Endothelial cell of hepatic sinusoid (primary cell): ENCODE results near the gene NCBP2.

Experiments used
- in situ Hi-C: cut with HindIII; loops from 2 replicates; pipeline ENCODE4 v1.10.0; 2017; ENCODE audit warnings: low sequenced_read_pairs

The NCBP2 gene

DNA sequence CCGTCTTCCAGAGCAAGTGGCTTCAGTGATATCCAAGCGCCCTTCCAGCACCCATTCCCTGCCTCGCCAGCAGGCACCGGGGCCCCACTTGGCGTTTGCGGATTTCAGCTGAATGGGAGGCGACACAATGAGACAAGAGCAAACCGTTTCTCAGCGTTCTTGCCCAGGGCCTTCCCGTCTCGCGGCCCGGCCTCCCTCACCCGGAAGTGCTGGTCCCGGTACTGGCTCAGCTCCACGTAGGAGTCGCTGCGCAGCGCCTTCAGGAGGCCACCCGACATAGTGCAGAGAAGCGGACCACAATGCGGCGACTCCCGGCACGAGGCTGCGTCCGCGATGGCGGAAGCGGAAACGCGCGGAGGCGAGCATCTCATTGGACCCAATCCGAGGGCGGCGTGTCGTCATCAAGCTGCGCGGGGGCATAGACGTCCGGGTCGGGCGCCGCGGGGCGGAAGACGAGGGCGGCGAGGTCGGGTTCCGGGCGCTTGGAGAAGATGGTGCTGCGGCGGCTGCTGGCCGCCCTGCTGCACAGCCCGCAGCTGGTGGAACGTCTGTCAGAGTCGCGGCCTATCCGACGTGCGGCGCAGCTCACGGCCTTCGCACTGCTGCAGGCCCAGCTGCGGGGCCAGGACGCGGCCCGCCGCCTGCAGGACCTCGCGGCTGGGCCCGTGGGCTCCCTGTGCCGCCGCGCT, at the start of gene NCBP2:
Gene NCBP2 (minus strand): TSS at position 303 of the 689 bp plus-strand sequence. CDS start 25 bp downstream, at position 278.
- in situ Hi-C loops: no loop called here

DNA sequence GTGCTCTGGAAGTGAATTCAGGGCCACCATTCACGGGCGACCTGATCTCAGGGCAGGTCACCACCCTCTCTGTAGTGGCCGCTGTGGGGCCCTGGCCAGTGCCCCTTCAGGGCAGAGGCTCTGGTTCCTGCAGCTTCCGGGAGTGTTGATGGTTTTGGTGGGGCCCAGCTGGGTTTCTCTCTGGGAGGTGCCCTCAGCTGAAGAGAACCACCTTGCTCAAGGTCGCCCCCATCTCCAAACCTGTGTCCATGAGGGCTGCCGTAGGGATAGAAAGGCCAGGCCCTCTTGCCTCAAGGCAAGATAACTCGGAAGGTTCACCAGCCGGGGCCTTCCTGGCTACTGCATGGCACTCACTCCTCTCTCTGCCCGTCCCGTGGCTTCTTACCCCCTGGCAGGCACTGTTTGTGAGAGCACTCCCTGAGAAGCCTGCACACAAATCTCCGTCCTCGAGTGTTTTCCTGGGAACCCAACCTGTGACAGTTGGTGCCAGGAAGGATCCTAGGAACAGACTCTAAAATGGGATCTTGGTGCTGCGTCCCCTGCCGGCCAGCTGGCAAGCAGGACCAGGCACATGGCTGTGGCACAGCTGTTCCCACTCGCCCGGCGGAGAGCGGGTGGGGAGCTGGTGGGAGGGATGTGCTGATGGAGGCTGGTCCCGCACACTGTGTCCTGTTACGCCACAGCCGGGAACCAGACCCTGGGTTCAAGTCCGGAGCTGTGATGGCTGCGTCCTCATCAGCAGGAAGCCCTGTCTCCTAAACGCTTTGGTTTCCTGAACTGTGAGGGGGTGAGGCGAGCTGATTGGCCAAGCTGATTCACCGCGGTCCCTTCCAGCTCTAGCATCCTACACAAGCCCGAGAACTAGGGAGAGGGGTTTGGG, 49.5 kb upstream of the NCBP2 start:
- in situ Hi-C loops: no loop called here

DNA sequence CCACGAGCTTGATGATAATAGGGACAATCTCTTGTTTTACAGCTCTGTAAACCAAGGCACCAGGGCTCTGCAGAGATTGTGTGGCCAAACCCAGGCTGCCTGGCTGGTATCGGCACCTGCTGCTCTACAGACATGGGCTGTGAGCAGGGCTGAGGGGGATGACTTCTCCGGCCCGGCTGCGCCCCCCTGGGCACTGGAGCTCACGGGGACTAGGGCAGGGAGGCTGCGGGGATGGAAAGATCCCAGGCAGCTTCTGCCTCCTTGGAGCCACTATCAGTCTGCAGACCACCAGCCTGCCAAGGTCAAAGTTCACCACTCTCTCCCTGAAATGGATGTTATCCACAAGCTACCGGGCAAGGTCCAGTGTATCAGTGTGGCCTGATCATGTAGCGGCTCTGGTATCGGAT, 48.3 kb upstream of the NCBP2 start:
- in situ Hi-C loops: no loop called here

DNA sequence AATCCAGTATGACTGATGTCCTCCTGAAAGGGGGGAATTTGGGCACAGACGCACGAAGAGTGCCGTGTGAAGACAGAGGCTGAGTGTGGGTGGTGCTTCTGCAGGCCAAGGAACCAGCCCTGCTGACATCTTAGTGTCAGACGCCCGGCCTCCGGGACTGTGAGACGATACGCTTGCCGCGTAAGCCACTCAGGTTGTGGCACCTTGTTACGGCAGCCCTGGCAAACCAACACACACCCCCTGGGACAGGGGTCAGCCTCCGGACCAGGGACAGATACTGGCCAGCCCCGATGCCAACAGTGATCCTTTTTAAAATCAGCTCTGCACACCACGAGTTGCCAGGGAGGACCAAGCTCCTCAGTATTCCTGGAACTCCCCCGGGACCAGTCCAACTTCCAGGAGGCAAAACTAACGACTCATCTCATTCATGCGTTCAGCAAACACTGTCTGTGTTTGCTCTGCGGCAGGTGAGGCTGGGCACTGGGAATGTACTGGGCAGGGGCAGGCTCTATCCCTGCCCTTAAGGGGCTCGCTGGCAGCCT, 47.5 kb upstream of the NCBP2 start:
- in situ Hi-C loops: loop anchor here (5.0 kb wide), 1 partner anchor 42 kb away; no protein-coding TSS in a partner anchor

DNA sequence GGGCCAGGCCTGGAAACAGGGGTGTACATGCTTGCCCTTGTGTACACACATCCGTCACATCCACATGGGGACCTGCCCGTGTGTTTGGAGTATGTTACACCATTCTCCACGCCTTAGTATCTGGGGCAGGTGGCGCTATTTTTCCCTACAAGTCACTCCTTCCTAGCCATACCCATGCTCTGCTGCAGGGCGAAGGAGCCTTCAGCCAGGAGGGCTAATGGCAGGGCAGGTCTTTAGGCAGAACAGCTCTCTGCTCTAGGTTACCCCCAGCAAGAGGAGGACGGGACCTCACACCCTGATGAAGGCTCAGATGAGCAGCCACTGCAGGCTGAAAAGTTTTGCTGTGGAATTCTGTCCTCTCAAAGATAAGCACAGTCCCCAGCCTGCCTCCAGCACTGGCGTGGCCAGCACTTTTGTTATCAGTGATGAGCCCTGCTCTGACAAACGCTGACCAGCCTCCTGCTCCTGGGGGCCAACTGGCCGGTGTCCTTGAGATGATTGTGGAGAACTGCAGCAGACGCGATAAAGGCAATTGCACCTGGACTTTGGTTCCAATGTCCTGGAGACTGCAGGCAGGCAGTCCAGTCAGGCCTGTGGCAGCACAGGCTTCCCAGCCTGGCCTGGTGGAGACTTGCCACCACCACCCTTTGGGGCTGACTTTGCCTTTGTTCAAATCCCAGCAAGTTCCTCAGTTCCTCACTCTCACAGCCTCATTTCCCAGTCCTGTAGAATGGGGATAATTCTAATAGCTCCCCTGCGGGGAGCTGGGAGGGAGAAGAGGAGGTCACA, 46.1 kb upstream of the NCBP2 start:
- in situ Hi-C loops: loop anchor here (5.0 kb wide), 1 partner anchor 41 kb away; no protein-coding TSS in a partner anchor

DNA sequence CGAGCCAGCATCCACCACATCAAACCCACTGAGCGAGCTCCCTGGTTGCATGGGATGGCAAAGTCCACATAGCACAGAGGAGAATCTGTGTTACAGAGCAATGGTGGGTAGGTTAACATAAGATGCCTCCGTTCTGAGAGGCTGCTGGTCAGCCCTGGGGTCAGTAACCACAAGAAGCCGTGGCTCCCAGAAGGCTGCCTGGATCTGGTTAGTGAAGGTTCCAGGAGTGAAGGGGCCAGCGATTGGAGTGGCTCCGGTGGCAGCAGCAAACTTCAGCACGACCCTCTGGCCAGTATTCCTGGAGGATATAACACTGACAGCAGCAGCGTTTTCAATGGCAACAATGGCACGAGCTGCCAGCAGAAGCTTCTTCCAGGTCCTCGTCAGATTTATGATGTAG, 44.7 kb upstream of the NCBP2 start:
- in situ Hi-C loops: loop anchor here (5.0 kb wide), 1 partner anchor 40 kb away; no protein-coding TSS in a partner anchor

DNA sequence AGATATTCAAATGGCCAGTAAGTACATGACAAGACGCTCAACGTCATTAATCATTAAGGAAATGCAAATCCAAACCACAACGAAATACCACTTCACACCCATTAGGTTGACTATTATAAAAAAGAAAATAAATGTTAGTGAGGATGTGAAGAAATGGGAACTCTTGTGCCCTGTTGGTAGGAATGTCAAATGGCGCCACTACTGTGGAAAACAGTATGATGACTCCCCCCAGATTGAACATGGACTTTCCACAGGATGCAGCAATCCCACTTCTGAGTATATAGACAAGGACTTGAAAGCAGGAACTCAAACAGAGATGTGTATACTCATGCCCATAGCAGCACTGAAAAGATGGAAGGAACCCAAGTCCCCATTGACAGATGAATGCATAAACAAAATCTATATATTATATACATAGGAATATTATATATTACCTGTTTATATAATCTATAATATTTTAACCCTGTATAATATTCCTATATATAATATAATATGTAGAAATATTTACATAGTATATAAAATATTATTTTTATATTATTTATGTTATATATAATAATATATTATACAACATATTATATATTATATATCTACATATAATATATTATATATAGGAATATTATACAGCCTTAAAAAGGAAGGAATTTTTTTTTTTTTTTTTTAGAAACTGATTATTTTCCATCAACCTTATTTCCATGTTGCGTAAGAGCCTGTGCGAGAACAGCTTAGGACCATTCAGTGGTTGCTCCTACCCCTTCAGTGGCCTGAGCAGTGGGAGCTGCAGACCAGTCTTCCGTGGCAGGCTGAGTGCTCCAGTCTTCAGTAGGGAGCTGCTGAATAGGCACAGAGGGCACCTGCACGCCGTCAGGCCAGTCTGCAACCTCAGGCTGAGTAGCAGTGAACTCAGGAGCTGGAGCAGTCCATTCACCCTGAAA, 43.9 kb upstream of the NCBP2 start:
- in situ Hi-C loops: loop anchor here (5.0 kb wide), 1 partner anchor 39 kb away; no protein-coding TSS in a partner anchor

DNA sequence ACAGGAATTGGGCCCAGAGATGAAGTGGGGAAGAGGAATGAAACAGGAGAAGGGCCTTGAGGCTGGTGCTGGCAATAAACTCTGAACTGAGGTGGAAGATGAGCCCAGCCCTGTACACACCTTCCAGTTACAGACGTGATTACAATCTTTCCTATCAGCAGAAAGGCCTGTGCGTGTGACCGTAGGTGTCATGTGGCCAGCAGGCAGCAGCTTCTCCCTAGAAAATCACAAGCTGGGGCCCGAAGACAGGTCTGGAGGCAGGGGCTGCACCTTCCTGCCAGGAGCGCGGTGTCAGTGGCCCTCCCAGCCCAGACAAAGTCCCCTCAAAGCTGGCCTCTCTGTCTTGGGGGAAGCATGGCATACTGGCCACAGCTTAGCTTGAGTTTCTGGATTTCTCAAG, 43.0 kb upstream of the NCBP2 start:
- in situ Hi-C loops: loop anchor here (5.0 kb wide), 1 partner anchor 38 kb away; no protein-coding TSS in a partner anchor

DNA sequence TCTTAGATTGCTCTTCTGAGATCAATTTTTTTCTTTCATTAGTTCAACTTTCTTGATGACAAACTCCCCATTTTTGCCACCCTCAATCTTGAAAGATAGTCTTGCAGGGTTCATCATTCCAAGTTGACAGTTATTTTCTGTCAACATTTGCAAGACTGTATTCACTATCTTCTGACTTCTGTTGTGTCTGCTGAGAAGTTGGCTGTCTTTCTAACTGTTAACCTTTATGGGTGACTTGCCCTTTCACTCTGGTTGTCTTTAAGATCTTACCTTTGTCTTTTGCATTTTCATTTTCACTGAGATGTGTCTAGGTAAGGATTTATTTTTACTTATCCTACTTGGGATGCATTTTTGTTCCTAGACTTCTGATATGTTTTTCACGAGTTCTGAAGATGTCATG, 40.9 kb upstream of the NCBP2 start:
- in situ Hi-C loops: no loop called here

DNA sequence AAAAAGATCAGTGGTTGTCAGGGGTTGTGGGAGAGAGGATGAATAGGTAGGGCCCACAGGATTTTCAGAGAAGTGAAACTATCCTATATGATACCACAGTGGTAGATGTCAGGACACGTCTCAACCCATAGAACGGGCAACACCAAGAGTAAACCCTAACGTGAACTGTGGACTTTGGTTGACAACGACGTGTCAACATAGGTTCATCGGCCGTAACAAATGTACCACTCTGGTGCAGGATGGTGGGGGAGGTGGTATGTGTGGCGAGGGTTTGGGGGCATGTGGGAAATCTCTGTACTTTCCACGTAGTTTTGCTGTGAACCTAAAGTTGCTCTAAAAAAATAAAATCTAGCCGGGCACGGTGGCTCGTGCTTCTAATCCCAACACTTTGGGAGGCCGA, 39.3 kb upstream of the NCBP2 start:
- in situ Hi-C loops: no loop called here

DNA sequence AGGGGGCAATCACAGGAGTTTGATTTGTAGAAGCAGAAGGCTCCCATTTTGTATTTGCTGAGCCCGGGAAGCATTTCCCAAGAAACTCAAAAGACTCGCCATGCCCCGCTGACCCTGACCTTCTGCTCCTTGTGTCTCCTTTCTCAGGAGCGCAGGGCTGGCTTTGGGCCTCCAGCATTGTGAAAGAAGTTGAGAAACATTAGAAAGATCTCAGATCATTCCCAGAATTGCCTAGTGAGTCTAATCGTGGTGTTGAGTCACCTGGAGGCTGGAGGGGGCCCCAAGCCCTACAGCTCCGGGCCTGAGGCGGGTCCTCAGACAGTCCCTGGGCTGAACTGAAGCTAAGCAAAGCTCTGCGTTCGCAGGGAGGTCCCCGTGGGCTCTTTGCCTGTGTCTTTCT, 37.2 kb upstream of the NCBP2 start:
- in situ Hi-C loops: no loop called here

DNA sequence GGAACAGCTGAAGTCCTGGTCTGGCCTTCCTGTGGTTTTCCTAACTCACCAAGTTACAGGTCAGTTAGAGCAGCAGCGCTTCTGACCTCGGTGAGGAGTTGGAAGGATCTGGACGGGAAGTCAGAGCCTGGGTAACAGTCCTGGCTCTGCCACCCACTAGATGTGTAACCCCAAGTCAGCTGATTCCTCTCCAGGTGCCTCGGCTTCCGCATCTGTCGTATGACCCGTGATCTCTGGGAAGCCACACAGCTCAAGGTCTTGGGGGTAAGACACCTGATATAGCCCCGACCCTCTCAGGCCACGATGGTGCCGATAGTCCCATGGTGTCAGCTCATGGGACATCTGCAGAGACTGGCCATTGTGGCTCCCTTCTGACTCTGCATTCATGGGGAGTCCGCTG, 34.6 kb upstream of the NCBP2 start:
- in situ Hi-C loops: no loop called here

DNA sequence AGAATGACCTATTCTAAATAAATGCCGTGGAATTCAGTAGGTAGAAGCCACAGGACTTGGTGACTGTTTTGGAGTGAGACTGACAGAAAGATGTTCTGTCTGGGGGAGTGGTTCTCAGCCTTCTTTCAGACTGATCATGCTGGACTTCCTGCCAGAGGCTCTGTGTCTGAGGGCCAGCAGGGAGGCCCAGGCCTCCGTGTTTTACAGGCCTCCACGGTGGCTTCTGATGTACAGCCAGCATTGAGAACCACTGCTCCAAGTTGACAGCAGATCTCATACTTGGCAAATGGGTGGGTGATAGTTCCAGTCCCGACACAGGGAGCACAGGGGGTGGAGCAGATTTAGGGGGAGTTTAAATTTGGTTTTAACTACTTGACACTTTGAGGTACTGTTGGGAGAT, 33.0 kb upstream of the NCBP2 start:
- in situ Hi-C loops: no loop called here

DNA sequence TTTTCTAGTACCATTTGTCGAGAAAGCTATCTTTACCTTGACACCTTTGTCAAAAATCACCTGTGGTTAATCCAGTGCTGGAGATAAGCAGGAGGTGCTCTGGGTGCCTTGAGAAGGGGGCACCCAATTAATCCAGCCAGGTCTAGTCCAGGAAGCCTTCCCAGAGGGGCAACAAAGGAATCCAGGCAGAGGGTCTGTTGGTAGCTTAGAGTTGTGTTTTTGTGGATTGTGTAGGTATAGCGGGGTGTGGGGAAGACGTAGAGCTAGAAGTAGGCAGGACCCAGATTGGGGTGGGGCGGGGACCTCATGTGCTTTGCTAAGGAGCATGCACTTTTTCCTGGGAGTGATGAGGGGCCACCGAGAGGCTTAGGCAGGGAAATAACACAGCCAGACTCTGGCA, 32.3 kb upstream of the NCBP2 start:
- in situ Hi-C loops: no loop called here

DNA sequence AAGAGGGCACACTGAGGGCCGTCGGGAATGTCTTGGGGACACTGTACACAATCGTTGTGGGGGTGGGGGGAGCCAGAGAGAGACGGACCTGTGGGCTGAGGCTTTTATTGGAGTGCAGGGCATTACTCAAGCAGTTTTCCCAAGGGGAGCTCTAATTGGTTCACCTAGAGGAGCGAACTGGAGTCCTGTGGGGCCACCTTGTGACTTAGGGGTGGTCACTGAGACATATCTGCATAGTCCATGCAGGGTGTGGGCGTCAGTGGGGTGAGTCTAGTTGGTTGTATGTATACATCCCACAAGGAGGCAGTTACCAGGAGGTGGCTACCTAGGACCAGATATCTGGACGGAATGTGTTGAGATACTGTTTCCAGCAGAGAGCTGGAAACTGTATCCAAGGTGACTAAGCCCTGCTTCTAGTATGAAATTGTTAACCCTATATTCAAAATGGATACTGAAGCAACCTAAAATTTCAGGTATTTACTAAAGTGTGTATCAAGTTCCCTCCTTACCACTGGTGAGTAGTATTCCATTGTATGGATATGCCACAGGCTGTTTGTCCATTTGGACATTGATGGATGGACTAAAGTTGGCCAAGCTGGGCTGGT, 28.9 kb upstream of the NCBP2 start:
- in situ Hi-C loops: no loop called here

DNA sequence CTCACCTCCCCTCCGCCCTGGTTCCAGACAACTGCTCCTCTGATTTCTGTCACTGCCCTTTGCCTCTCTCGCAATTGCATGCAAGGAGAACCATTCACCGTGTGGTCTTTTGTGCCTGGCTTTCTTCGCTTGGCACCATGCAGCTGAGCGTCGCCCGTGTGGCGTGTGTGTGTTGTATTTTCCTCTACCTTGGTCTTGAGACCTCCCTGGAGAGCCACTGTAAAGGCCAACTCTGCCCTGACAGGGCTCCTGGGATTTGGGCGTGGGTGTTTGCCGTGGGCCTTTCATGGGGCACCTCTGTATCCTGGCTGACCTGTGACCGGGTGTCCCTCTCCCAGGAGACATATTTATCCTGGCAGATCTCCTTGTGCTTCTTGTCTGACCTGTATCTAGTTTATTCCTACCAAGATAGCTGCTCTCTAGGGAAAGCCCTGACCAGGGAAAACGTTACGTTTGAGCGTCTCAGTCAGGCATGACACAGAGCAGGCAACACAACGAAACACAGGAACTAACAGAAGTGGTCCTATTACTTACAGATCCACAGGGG, 28.3 kb upstream of the NCBP2 start:
- in situ Hi-C loops: no loop called here

DNA sequence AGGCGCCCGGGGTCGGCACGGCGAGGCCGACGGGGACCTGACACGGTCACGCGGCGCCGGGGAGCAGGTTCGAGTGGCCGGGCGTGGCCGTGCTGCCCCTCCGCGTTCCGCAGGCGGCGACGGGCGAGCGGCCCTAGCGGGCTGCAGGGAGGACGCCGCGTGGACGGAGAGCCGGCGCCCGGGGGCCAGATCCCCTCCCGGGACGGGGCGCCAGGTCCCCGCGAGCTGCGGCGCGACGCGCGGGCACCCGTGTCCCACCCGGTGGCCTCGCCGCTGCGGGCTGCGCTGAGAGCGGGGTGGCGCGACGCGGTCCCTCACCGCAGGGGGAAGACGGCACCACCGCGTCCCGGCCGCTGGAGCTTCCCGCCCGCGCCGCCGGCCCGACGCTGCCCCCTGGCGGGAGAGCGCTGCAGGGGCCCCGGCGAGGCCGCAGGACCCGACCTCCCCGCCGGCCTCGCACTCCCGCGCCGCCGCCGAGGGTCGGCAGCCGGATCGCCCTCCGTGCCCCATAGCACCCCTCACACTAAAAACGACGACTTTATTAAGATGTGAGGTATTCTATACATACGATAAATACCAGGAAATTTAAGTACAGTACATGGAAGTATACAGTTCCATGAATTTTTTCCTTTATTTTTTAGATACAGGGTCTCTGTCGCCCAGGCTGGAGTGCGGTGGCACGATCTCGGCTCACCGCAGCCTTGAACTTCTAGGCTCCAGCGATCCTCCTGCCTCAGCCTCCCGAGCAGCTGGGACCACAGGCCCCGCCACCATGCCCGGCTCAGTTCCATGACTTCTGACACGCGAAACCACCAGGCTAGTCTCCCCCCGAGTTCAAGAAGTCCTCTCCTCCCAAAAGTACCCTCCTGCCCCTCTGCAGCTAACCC, 27.6 kb upstream of the NCBP2 start:
- in situ Hi-C loops: no loop called here

DNA sequence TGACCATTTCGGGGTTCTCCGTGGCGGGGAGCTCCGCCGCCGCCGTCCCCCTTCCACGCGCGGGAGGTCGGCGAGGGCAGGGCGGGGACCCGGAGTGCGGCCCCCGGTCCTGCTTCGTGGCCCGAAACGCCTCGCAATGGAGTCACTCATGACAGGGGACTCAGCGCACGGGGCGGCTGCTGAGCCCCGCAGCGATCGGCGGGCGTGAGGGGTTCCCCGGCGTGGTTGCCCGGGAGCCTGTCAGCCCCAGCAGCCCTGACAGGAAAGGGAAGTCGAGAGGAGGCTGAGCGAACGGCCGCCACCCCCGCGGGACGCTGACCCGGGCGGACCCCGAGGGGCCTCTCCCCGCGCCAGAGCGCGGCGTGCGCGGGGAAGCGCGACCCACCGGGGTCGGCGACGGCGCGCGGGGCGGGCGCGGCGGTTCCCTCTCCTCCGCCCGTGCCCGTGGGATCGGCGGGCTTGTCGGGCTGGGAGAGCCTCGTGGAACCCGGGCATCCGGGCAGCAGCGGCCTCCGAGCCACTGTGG, 26.9 kb upstream of the NCBP2 start:
- in situ Hi-C loops: no loop called here
